ENCODE data around the gene RPL28.

The RPL28 gene

DNA sequence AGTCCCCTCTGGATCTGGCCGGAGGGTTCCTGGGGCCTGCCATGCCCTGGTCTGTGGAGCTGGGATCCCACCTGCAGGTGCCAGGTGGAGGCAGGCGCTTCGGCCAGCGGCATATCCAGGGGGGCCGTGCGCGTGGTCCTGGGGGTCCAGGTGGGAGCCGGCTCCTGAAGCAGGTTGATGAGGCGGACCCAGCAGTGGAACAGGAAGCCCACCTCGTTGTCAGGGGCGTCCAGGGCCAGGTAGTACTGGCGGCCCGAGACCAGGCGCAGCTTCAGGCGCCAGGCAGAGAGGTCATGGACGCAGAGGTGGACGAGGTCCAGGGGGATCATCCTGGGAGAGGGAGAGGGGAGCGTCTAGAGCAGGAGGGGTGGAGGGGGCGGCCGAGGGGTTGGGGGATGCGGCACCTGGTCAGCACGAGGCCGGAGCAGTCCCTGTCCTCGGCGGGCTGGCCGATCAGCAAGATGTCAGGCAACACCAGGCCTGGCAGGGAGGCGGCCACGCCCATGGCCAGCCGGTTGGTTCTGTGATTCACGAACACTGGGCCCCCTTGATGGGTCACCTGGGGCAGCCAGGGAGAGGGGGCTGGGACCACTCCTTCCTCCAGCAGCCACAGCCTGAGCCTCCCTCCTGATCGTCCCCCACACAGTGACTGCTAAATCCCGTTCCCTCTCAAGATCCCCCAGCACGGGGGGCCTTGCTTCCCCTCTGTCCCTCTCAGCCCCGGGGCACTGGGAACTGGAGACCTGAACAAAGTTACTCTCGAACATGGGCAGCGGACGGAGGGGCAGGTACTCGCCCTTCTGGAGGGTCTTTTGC, 23.4 kb upstream of the RPL28 start:
- no peaks in the 10 kb centered on the region for H3K36me3 ChIP-seq (ENCODE audit: insufficient read depth, low read length)
- H3K4me1 ChIP-seq (ENCODE audit: insufficient read depth, low read length): peaks cover 12% of the 10 kb centered on the region; the same call in 1 of the 2 replicates
- H3K9me3 ChIP-seq (ENCODE audit: control insufficient read depth, insufficient read depth, low read length): no peaks in the 10 kb centered on the region
- H3K9ac ChIP-seq (ENCODE audit: low read depth, low read length): no peak overlapping the region

DNA sequence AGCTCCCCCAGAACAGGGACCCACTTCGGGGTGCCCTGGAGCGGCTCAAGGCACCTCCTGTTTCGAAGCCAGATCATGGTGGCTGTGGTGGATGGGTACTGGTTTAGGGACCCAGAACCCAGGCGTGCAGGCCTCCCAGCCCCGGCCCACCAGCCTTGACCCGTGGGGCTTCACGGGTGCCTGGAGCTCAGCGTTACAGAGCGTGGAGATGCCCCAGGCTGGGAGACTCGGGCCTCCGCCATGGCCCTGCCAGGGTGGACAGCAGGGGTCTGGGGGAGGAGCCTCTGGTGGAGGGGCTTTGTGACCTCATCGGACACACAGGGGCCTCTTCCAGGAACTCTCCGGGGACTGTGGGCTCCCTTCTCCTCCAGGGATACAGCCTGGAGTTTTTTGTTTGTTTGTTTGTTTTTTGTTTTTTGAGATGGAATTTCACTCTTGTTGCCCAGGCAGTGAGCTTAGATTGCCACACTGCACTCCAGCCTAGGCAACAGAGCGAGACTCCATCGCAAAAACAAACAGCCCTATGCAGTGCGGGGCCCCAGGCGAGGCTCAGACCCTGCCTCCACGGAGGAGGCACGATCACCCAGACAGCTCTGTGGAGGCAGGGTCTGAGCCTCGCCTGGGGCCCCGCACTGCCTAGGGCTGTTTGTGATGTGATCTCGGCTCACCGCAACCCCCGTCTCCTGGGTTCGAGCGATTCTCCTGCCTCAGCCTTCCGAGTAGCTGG, 22.6 kb upstream of the RPL28 start, which contains the start of gene GARIN5B:
Gene GARIN5B, minus strand, starts transcription at position 271 of the 727 bp plus-strand sequence. Its CDS starts 194 bp downstream, at position 77.
- Histone ChIP-seq H3K9ac (ENCODE audit: low read depth, low read length) (no peak within 1 kb of the TSS), H3K4me1 (ENCODE audit: insufficient read depth, low read length) (peaks cover 12% of the 10 kb centered on the region; the same call in 1 of the 2 replicates), H3K36me3 (ENCODE audit: insufficient read depth, low read length) (no peaks in the 10 kb centered on the region), H3K9me3 (ENCODE audit: control insufficient read depth, insufficient read depth, low read length) (no peaks in the 10 kb centered on the region)

DNA sequence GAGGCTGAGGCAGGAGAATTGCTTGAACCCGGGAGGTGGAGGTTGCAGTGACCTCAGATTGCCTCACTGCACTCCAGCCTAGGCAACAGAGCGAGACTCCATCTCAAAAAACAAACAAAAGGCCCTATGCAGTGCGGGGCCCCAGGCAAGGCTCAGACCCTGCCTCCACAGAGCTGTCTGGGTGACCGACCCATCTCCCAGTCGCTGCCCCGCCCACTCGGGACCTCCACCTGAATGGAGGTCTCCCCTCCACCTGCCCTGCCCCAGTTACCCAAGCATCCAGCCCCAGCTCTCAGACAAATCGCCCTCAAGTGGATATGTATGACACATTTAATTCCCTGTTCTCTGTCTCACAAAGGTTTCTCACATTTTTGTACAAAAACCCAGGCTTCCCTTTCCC, 20.5 kb upstream of the RPL28 start:
- no peaks in the 10 kb centered on the region for H3K36me3 ChIP-seq (ENCODE audit: insufficient read depth, low read length)
- peaks cover 12% of the 10 kb centered on the region; the same call in 1 of the 2 replicates for H3K4me1 ChIP-seq (ENCODE audit: insufficient read depth, low read length)
- H3K9me3 ChIP-seq (ENCODE audit: control insufficient read depth, insufficient read depth, low read length): no peaks in the 10 kb centered on the region
- no peak overlapping the region for H3K9ac ChIP-seq (ENCODE audit: low read depth, low read length)

DNA sequence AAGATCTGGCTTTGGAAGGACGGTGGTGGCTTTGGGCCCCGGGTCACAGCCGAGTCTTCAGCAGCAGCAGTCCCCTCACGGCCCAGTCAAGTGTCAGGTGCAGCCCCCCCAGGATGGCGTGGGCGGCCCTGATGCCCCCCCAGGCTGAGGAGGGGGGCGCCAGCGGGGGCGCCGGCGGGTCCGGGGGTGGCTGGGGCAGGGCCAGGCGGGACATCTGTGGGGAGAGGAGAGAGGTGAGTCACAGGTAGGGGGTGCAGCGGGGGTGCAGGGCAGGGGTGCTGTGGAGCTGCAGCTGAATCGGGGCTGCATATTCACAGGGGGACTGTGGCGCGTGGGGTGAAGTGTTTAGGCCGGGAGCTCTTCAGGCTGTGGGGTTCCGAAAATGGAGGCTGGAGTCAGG, 19.8 kb upstream of the RPL28 start:
- Histone ChIP-seq H3K9ac (ENCODE audit: low read depth, low read length) (no peak overlapping the region), H3K36me3 (ENCODE audit: insufficient read depth, low read length) (no peaks in the 10 kb centered on the region), H3K9me3 (ENCODE audit: control insufficient read depth, insufficient read depth, low read length) (no peaks in the 10 kb centered on the region), H3K4me1 (ENCODE audit: insufficient read depth, low read length) (peaks cover 12% of the 10 kb centered on the region; the same call in 1 of the 2 replicates)

DNA sequence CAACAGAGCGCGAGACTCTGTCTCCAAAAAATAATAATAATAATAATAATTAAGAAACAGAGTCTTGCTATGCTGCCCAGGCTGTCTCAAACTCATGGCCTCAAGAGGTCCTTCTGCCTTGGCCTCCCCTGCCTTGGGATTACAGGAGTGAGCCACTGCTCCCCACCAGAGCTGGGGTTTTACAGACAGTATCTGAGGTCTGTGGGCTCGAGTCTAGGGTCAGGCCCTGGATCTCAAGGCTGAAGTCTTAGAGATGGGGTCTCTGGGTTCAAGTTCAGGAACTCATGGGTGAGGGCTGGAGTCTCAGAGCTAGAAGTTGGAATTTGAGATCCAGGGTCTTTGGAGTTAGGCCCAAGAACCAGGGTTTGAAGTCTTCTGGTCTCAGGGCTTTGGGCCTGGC, 18.9 kb upstream of the RPL28 start:
- Histone ChIP-seq H3K4me1 (ENCODE audit: insufficient read depth, low read length) (peaks cover 13% of the 10 kb centered on the region), H3K36me3 (ENCODE audit: insufficient read depth, low read length) (no peaks in the 10 kb centered on the region), H3K9me3 (ENCODE audit: control insufficient read depth, insufficient read depth, low read length) (no peaks in the 10 kb centered on the region), H3K9ac (ENCODE audit: low read depth, low read length) (no peak overlapping the region)

DNA sequence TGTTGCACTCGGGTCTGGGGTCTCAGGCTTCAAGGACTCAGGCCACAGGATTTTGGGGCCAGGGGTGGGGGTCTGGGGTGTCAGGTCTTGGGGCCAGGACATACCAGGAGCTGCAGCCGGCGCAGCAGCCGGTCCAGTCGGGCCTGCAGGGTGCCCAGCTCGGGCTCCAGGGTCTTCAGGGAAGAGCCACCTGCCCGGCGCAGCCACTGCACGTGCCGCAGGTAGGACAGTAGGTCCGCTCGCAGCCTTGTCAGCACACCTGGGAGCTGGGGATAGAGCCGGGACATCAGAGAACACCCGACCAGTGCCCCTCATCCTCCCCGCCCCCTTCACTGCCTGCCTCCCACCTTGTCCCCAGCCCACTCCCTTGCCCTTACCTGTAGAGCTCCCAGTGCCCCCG, 17.6 kb upstream of the RPL28 start:
- no peaks in the 10 kb centered on the region for H3K9me3 ChIP-seq (ENCODE audit: control insufficient read depth, insufficient read depth, low read length)
- no peaks in the 10 kb centered on the region for H3K36me3 ChIP-seq (ENCODE audit: insufficient read depth, low read length)
- H3K4me1 ChIP-seq (ENCODE audit: insufficient read depth, low read length): peaks cover 15% of the 10 kb centered on the region
- H3K9ac ChIP-seq (ENCODE audit: low read depth, low read length): no peak overlapping the region

DNA sequence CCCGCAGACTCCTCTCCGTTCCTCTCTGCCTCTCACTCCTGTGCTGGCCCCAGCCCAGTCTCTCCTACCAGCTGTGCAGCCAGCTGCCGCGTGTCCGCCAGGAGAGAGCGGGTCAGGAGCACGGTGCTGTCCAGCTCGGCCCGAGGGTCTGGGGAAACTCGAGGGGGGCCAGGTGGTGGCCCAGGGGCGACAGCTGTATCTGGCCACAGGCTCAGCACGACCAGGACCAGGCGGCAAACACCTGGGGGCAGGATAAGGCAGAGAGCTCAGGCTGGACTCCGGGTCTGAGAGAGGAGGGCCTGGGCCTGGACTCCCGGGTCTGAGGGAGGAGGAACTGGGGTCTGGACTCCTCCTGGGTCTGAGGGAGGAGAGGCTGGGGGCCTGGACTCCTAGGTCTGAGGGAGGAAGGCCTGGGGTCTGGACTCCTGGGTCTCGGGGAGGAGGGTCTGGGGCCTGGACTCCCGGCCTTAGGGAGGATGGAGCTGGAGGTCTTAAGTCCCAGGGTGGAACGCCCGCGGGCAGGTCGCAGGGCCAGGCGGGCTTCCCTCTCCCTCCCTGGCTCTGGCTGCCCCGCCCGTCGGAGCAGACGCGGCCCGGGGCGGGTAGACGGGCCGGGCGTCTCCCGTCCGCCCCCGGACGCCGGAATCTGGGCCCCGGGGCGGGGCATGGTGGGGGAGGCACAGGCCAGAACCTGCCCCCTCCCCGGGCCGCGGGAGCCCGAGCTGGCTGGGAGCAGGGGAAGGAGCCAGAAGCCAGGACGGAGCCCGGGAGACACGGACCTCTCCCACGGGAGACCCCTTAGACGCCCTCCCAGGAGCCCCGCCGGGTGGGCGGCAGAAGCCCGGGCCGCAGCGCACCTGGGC, 16.8 kb upstream of the RPL28 start:
- no peaks in the 10 kb centered on the region for H3K36me3 ChIP-seq (ENCODE audit: insufficient read depth, low read length)
- H3K4me1 ChIP-seq (ENCODE audit: insufficient read depth, low read length): peaks cover 18% of the 10 kb centered on the region
- no peaks in the 10 kb centered on the region for H3K9me3 ChIP-seq (ENCODE audit: control insufficient read depth, insufficient read depth, low read length)
- H3K9ac ChIP-seq (ENCODE audit: low read depth, low read length): peak overlapping the region; percentile 63

DNA sequence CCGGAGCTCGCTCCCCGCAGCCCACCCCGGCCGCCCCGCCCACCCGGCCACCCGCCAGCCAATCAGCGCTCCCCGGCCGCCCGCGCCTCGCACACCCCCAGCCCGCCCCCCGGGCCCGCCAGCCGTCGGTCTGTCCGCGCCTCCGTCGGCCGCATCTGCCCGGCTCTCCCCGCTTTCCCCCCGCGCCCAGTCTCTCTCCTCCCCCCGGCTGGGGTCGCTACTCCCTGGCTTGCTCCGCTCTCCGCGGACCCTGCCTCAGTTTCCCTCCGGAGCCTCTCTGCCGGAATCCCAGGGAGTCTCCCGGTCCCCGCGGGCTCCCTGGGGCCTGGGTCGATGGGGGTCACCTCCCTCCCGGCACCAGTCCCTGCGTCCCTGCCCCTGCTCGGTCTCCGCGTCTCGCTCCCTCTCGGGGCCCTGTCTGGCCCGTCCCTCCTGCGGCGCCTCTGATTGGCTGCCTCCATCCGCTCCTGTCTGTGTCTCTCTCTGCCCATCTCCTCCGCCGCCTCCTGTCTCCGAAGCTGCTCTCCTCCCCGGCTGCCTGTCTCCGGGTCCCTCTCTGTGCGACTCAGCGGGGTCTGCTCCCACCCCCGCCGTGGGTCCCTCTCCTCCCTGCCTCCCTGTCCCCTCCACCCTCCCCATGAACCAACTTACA, 16.0 kb upstream of the RPL28 start:
- Histone ChIP-seq H3K9me3 (ENCODE audit: control insufficient read depth, insufficient read depth, low read length) (no peaks in the 10 kb centered on the region), H3K4me1 (ENCODE audit: insufficient read depth, low read length) (peaks cover 18% of the 10 kb centered on the region), H3K36me3 (ENCODE audit: insufficient read depth, low read length) (no peaks in the 10 kb centered on the region), H3K9ac (ENCODE audit: low read depth, low read length) (peak overlapping the region; percentile 68; the same call in 1 of the 2 replicates)

DNA sequence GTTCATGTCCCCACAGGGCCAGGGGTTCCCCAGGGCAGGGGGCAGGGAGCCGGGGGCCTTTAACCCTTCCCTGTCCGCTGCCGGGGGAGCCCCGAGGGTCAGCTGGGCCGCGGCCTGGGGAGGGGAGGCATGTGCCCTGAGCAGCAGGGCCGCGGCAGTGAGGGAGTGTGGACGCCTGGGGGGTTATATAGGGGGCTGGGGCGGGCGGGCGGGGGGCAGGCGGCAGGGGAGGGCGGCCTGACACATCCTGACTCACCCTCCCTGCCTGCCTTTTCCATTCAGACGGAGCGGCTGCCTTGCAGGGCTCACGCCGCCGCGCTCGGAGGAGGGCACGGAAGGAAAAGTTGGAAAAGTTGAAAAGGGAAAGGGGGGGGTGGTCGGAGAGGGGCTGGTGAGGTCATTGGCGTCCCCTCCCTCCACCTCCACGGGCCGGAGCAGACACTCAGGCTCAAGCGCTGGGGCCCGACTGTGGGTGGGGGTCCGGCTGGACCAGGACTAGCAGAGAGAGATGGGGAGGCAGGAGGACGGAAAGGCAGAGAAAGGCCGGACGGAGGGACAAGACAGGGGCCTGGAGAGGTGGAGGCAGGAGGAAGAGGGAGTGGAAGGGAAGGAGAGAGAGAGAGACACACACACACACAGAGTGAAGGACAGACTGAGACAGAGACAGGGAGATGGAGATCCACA, 15.3 kb upstream of the RPL28 start, which contains the start of gene IL11:
Gene IL11, minus strand, starts transcription at position 159 of the 684 bp plus-strand sequence. Its CDS starts 153 bp downstream, at position 6.
- Histone ChIP-seq H3K9me3 (ENCODE audit: control insufficient read depth, insufficient read depth, low read length) (no peaks in the 10 kb centered on the region), H3K4me1 (ENCODE audit: insufficient read depth, low read length) (peaks cover 21% of the 10 kb centered on the region), H3K36me3 (ENCODE audit: insufficient read depth, low read length) (no peaks in the 10 kb centered on the region), H3K9ac (ENCODE audit: low read depth, low read length) (peak within 1 kb of the TSS; percentile 68; the same call in 1 of the 2 replicates)

DNA sequence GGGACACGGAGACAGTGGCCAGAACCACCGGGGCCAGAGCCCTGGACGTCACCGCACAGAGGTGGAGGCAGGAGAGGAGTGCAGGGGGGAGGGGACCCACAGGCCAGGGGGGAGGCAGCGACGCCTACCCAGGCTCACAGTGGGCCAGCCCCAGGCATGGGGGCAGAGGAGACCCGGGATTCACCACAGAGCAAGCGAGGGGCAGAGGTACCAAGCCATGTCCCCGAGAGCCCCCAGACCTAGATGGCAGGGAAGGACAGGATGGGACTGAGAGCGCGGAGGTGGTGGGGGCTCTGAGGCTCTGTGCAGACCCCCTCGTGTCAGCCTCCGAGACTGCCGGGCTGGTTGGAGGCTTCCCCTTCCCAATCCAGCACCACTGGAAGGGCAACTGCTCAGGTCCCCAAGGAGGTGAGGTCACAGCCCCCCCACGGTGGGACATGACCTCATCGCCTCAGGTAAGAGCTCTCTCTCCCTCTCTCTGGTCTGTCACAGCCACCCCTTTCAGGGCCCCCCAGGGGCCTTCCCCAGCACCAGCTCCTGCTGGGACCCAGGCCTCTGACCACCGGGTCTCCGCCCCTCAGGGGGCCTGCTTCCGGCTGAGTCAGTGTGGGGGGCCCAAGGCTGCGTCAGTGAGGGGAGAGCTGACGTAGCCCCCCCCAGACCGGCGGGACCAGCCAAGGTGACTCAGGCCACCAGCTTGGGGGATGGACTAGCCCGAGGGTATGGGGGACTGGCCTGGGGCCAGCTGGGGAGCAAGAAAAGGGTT, 13.2 kb upstream of the RPL28 start:
- peaks cover 38% of the 10 kb centered on the region for H3K4me1 ChIP-seq (ENCODE audit: insufficient read depth, low read length)

DNA sequence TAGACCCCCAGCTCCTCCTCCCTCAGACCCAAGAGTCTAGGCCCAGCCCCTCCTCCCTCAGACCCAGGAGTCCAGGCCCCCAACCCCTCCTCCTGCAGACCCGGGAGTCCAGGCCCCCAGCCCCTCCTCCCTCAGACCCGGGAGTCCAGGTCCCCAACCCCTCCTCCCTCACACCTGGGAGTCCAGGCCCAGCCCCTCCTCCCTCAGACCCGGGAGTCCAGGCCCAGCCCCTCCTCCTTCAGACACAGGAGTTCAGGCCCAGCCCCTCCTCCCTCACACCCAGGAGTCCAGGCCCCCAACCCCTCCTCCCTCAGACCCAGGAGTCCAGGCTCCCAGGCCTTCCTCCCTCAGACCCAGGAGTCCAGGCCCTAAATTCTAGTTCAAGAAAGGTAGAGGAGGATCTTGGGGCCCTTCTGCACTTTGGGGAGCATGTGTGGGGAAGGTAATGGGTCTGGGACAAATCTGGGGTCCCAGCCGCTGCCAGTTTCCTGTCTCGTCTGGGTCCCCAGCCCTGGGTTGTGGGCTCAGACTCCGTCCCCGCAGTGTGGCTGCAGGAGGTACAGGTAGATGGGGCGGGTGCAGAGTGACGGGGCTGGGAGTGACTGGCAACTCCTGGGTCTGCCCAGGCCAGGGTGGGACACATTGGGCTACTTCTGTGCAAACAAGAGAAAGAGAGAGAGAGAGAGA, 12.3 kb upstream of the RPL28 start:
- H3K9ac ChIP-seq (ENCODE audit: low read depth, low read length): peak overlapping the region; percentile 35; the same call in 1 of the 2 replicates
- H3K9me3 ChIP-seq (ENCODE audit: control insufficient read depth, insufficient read depth, low read length): no peaks in the 10 kb centered on the region
- H3K4me1 ChIP-seq (ENCODE audit: insufficient read depth, low read length): peaks cover 42% of the 10 kb centered on the region
- H3K36me3 ChIP-seq (ENCODE audit: insufficient read depth, low read length): no peaks in the 10 kb centered on the region

More for the DNA sequence above, 13.2 kb upstream of the RPL28 start:
- Histone ChIP-seq H3K9ac (ENCODE audit: low read depth, low read length) (peak overlapping the region; percentile 25), H3K9me3 (ENCODE audit: control insufficient read depth, insufficient read depth, low read length) (no peaks in the 10 kb centered on the region), H3K36me3 (ENCODE audit: insufficient read depth, low read length) (no peaks in the 10 kb centered on the region)

DNA sequence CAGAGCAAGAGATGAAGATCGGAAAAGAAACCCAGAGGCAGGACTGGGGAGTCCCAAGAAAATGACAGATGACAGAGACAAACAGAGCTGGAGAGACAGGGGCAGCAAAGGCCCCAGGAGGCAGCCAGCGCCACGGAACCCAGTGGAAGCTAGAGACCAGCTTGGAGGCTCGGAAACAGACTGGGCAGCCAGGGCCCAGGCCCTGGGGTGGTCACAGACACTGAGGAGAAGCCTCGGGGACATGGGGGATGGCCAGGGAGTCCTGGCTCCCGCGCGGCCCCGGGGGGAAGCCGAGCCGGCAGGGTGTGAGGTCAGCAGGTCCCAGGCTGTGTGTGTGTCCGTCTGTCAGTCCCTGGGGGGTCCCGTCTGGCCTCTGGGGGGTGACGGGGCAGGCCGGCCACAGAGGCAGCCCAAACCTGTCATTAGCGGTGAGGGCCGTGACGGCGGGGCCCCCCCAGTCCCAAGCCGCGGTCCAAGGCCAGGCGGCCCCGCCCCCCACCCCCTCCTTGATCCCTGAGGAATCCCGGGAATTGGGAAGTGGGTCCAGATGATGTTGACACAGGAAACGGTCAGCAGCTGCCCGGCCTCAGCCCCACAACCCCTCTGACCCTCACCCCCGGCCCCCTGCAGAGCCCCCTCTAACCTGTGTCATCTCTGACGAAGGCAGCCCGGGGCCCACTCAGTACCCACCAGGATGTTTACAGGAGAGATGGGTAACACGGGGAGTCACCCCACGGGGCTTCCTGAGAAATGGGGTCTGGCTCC, 11.6 kb upstream of the RPL28 start:
- H3K9ac ChIP-seq (ENCODE audit: low read depth, low read length): peak overlapping the region; percentile 35; the same call in 1 of the 2 replicates
- H3K36me3 ChIP-seq (ENCODE audit: insufficient read depth, low read length): no peaks in the 10 kb centered on the region
- no peaks in the 10 kb centered on the region for H3K9me3 ChIP-seq (ENCODE audit: control insufficient read depth, insufficient read depth, low read length)
- peaks cover 43% of the 10 kb centered on the region for H3K4me1 ChIP-seq (ENCODE audit: insufficient read depth, low read length)
